Hippocampal formation (tissue), 2 donors: ENCODE data around the gene GFOD1.
"Not testable (repeated sequence)": the region's sequence is repeated elsewhere in the genome, so short reads cannot be mapped to it uniquely, and the experiment has no call there.

ENCODE experiments used
- DNase-seq, 2 donors: peaks; one replicate each; lab custom pipeline; 2025; lab: John Stamatoyannopoulos, UW

GFOD1 gene

DNA sequence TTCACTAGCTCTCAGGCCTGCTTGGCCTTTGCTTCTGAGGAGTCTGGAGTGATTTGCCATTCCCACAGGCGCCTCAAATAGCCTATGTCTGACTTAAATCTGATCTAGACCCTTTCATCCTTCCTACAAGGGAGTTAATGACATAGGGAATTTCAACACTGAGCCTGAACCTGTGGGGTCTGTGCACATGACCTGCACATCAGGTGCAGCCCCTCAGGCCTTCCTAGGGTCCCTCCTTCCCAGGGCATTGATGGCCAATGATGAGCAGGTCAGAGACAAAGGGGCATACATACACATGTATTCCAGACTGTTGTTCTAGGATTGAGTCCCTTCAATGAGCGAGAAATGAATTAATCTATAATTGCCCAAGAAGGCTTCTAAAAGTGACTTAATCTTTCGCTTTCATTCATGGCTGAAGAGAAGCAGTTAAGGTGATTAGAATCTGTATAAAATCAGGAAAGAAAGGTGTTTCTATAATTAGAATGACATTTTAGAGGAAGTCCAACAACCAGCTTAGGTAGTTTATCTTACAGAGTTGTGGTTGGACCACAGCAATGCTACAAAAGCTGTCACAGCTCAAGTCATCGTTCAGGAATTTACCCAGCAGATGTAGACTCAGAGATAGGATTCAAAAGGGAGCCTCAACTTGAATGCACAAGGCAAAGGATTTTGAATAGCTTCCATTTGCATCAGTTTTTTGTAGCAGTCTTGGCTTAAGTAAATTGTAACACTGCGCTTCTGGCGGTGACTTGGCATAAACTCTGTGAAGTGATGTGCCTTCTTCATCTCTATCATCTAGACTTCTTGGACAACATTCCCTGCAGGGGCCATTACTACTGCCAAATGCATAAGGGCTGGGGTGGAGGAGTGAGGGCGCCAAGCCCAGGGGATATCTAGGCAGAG is 132.1 kb downstream of the GFOD1 start:
- DNase-seq = no peak

DNA sequence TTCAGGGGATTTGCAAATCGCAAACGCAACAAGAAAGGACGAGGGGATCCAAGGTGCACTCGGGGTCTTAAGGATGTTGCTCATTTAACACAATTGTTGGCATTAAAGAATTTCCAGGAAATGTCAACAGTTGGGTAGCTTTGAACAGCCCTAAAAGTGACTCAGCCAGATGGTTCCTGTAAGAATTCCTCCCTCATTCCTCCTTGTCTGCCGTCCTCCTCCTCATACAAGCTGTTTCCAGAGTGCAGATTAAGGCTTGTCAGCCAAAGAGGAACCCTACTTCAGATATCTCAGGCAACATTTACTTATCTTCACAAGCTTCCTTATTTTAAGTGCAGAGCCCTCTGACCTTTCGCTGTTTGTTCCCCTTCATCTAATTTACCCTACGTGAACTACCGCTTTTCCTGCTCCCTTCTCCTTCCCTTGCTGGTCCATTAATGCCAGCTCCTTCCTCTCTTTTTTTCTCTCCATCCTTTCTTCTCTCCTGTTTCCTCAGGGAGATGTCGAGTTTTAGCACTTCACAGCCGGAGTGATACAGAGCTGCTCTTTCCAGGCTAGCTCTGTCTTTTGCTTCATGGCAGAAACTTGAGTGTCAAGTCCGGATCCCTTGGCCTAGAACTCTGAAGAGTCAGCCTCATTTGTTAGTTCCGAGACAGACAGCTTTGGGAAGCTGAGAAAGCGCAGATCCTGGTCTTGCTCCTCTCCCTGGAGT is 132.9 kb downstream of the GFOD1 start:
- peak in 1 of 2 donors; percentile 40 for DNase-seq

DNA sequence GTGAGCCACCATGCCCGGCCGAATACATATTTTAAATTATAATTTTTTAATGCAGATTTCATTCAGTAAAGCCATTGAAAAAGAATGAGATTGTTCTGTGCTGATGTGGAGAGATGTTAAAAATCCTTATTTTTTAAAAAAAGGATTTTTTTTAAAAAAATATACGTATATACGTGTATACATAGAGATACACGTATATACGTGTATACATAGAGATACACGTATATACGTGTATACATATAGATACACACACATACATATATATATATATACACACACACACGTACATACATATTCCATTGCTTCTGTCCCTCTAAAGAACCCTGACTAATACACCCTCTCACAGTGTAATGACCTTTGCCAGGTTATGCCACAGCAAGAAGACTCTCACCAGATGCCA is 135.2 kb downstream of the GFOD1 start:
- DNase-seq = no peak

DNA sequence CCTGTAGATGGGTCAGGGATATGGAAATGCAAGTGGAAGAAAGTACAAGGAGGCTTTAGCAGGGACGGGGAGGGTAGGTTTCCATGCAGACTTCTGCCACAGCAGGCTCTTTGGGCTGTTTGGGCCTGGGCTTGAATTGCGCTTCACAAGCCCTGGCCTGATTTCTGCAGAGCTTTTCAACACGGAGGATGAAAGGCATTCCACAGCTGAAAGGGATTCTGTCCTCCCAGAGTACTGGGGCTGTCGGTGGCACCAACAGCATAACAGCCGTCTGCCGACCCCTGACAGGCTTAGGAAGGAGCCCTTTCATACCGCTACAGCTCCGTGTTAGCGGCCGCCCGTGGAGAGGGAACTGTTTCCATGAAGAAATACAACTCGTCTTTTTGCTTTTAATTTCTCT is 136.1 kb downstream of the GFOD1 start:
- DNase-seq = peak in 1 of 2 donors; percentile 34

DNA sequence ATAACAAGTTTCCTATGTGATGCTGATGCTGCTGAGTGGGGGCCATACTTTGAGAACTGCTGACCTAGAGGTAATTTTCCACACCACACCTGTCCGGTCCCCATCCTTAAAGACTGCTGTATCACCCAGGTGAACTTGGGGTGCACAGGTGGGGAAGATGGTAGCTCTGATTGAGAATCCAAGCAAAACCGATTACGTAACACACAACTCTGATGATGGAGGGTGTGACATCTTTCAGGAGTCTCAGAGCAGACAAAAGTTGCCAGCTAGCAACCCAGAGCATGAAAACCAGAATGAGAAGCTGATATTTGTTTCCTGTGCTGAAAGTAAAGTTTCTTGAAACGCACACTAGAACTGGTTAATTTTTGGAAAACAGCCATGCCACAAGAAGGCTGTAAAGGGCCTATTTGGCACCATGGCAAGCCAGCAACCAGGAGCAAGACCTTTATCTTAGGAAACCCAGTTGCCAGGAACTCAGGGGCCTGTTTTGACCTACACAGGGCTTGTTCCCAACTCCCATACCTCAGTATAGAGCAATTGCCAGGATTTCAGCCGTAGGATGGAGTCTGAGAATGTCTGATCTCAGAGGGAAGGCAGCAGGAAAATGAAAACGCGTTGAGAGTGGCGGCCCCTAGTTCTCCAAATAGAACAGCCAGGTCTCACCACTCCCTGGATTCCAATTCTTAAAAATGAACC is 137.4 kb downstream of the GFOD1 start:
- DNase-seq = no peak

DNA sequence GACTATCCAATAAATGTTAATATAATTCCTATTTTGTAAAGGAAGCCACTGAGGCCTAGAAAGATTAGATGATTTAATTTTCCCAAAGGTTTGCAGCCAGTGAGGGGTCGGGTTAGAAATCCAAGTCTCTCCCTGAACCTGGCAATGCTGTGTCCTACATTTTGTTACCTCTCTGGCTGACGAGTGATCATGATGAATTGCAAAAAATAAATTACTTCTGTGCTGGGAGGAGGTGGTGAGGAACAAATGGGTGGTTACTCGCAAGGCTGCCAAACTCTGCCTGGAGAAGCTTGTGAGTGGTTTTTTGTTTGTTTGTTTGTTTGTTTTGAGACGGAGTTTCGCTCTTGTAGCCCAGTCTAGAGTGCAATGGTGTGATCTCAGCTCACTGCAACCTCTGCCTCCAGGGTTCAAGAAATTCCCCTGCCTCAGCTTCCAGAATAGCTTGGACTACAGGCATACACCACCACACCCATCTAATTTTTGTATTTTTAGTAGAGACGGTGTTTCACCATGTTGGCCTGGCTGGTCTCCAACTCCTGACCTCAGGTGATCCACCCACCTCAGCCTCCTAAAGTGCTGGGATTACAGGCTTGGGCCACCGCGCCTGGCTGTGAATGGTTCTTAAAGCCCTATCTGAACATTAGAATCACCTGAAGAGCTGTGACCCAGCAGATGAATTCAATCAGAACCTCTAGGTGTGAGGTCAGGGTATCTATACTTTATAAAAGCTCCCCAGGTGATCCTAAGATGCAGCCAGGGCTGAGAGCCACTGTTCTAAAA is 138.9 kb downstream of the GFOD1 start:
- no peak for DNase-seq

DNA sequence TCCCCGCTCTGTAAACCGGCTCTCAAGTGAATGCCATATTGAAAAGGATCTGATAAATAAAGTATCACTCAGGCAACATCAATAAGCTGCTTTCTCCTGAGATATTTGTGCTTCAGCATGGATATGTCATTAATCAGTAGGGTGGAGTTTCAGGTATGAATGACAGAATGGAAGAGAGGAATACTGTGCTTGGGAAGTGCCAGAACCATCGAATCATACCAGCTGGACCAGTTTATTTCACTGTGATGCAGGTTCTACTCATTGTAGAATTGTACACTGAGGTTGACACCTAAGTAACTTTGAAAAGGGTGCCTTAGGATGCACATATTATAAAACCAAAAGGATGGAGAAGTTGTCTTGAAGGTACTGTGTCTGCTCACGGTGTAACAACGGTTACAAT is 141.2 kb downstream of the GFOD1 start:
- no peak for DNase-seq

DNA sequence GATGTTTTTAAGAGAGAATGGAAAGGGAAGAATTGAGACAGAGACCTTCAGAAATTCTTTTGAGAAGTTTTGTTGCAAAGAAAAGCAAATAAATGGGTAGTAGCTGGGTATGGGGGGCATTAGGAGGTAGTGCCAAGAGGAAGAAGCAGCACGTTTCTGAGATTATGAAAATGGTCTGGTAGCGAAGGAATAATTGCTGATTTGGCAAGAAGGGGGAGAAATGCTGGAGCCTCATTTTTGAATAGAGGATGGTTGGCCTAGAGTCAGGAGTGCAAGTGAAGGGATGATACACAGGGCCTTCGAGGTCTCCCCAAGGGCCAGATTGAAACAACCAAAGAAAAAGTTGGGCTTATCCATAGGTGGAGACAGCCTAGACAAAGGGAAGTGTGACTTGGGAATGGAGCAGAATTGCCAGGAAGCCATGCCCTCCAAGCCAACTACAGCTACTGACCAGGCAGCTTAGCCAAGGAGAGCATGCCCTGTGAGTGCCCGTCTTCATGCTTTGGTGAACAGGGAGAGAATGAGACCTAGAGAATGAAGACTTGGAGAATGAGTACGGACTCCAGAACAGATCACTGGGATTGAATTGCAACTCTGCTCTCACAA is 144.9 kb downstream of the GFOD1 start:
- no peak for DNase-seq

DNA sequence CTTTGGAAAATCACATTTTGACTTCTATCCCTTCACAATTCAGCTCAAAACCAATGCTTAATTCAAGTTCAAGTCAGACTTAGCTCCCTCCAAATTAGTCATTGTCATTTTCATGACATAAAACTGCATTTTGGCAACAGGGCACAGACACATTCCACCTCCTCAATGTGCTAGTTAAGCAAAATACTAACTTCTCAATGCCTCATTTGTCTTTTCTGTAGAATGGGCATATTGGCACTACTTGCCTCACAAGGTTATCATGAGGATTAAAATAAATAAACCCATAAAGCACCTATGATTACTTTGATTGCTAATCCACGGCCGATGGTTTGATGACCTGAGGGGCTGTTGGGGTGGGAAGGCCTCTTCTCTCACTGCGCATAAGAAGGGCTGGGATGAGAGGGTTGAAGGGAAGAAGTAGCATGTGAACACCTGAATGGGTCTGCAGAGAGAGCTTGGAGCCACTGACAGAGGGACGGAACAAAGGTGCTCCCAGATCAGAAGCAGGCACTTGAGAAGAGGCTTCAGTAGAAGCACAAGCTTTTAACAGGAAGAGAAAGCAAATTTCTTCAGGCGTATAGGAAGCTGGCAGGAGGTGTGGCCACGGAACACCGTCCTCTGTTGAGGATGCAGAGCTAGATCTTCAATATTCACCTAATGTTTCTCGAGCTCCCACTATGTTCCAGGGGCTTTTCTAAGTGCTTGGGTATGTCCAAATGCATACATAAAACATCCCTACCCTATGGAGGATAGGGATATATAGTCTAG is 147.4 kb downstream of the GFOD1 start:
- no peak for DNase-seq

DNA sequence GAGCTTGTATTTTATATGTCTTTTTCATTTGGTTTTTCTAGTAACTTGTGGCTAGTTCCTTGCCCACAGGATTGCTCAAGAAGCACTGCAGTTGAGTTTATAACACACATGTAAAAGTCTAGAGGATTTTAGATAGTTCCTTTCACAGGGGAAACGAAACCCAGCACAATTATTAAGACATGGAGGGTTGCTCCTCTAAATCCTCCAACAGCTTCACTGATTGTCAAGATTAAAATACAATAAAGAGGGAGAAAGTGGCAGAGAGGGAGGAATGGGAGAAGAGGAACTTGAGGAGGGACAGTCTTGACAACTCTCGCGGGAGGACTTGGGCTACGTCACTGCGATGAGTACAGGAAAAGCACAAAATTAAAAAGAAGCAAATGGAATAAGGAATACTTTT is 149.4 kb downstream of the GFOD1 start:
- DNase-seq = no peak

DNA sequence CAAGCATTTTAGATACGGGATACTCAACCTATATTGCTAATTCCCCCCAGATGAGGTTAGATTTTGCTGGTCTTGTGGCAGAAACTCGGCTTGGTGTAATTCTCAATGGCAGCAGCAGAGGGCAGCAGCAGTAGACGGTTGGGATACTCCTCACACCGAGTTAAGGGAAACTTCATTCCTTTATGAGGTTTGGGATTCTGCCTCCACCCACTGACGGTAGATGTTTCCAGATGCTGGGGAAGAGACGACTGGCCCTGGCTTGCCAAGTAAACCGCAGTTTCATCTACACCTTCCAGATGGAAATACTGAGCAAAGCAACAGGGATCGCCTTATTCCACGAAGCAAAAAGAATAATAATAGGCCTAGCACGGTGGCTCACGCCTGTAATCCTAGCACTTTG is 150.8 kb downstream of the GFOD1 start:
- DNase-seq = peak; percentile 56 to 64

DNA sequence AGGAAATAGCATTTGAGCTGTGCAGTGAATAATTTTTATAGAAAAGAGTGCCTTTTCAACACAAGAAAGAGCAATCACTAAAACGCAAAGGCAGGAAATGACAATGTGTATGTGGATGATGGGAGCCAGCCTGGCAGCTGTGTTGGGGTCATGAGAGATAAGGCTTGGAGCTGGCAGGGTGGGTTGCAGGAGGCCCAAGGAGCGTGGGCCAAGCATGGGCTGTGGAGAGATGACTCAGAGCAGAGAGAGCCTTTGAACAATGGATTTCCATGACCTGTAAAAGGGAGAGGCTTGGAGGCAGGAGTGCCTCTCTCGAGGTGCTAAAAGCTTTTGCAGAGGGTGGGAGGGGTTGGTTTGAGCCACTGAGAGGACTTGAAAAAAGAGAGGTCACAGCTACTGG is 152.4 kb downstream of the GFOD1 start:
- no peak for DNase-seq

DNA sequence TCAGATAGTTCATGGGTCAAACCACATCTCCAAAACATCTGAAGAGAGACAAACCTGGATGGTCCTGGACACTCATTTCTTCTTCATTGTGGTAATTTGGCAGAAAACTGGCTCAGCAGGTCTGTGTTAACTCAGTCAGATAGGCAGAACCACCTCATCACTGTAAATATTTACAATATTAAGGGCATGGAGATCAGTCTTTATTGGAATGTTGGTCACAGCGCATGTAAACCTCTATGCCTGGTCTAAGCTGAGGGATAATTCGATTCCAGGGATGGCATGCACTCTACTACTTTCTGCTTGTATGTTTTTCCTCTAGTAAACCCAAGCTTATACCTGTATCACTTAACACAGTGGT is 155.1 kb downstream of the GFOD1 start:
- no peak for DNase-seq

DNA sequence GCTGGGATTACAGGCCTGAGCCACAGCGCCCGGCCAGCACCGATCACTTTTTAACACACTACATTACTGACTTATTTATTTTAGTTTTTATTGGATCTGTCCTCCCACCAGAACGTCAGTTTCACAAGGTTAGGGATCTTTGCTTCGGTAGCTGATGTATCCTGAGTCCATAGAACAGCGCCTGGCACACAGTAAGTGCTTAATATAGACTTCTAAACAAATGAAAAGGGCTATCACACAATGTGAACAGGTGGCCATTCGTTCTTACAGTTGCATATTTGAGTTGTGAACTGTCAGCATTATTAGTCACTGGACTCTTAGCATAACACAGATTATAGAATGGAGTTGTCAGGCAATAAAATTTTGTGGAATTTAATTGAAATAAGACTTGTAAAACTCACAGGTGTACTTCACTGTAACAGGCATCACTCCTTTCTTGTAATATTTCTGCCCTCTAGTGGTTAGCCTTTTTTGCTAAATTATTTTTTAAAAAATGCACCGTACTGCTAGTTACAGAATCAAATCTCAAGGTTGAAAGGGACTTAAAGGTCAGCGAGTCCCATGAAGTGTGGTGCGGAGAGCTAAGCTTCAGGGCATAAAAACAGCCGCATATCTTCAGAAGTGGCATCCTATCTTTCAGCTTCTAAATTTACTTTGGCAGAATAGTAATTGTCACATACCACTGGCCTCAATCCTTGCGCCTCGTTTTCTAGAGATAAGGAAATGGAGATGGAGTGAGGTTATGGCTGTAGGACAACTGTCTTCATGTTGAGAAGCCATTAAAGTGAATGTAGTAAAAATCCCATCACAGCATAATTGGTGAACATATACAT is 155.7 kb downstream of the GFOD1 start:
- DNase-seq = peak in 1 of 2 donors; percentile 76

DNA sequence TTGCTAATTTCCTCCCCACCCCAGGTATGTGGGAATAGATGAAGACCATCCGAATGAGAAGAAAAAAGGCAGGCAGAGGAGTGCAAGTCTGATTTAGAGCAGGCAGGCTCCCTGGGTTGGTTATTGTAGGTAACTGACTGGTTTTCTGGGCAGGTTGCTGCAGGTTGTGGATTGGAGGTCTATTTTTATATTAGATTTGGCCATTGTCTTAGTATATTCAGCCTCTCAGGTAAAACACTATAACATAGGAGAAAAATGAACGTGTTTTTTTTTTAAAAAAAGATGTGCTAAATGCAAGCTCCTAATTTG is 158.6 kb downstream of the GFOD1 start:
- no peak for DNase-seq

DNA sequence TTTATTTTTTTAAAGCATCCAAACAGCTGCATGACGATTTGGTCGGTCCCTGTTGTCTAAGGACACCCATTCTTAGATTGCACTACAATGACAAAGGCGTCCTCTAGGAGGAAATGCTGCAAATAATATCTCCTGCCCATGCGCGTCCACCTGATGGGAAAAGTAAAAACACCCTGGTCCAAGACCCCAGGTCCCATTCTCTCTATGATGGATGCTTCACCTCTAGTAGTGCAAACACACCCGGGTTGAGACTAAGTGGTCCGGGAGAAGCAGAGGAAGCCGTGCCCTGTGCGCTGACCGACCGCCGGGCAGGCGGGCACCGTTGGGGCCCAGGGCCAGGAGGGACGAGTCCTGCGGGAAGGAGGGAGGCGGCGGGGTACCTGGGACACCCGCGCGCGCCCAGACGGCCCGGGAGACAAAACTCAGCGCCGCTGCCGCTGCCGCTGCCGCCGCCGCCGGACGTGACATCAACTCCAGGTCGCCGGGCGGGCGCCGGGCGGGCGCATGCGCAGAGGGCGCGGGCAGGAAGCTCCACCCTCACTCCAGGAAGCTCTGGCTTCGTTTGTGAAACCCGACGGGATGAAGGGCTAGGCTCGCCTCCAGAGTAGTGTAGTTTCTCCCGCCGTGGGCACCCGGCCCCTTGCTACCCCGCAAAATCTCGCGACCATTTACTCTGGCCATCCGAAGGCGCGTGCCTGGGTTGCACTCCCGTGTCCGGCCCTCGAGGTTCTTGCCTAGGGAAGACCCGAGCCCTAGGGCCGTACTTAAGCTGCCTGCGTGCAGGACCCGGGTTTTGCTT is 159.1 kb downstream of the GFOD1 start, which contains the start of gene TBC1D7:
Gene TBC1D7 (minus strand): TSS at position 462 of the 799 bp plus-strand sequence. CDS start 1,639 bp downstream, outside the sequence.
- peak; percentile 80 to 87 for DNase-seq

DNA sequence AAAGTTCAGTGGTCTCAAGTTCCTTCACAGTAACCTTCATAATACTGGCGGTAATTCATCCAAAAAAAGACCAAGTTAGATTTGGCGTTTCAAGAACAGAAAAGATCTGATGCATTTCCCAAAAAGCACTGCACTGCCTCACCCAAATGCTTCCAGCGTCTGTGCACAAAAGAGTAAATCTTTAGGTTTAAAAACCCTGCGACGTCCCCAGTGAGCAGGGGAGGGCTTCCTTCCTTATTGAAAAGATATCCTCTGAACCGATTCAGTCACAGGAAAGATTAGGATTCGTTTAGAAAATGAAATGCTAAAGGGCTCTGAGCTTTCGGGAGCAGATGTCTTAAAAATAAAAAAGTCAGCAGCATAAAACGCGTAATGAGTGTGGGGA is 159.7 kb downstream of the GFOD1 start:
- no peak for DNase-seq

DNA sequence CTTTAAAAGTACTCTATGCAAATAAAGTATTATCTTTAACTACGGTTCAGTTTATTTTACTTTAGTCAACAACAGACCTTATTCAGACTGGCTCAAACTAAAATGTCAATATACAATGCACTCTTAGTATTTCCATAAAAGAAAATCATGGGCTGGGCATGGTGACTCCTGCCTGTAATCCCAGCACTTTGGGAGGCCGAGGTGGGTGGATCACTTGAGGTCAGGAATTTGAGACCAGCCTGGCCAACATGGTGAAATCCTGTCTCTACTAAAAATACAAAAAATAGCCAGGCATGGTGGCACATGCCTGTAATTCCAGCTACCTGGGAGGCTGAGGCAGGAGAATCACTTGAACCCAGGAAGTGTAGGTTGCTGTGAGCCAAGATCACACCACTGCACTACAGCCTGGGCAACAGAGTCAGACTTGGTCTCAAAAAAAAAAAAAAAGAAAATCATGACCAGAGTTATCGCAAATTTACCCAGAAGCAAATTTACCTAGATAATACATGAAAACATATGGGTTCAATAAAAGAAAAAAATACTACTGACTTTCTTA is 161.3 kb downstream of the GFOD1 start:
- DNase-seq = not testable (repeated sequence)
